LNCaP clone FGC (cell line): Measurements from ENCODE around the gene SAMD8.
"Not testable (repeated sequence)": the region's sequence is repeated elsewhere in the genome, so short reads cannot be mapped to it uniquely, and the experiment has no call there.

Experiments
- DNase-seq: peaks from one replicate; pipeline ENCODE4 v3.0.0-alpha.2; 2011; ENCODE audit warnings: low read depth
- H3K4me3 ChIP-seq: 2 replicates; pipeline ENCODE4 v1.5.1; 2011; ENCODE audit warnings: mild to moderate bottlenecking, low read depth, low read length, control low read depth
- CTCF ChIP-seq: IDR thresholded peaks from 2 replicates; pipeline ENCODE4 v1.5.1; 2012; ENCODE audit warnings: mild to moderate bottlenecking; ENCODE audit not compliant: control insufficient read depth, insufficient read depth; ENCODE audit errors: extremely low read depth

SAMD8 gene

GRCh38 chr10:75102830-75103673 lies 8.4 kb upstream of the SAMD8 start:
- DNase-seq = no peak
- no peak for TF ChIP-seq CTCF
- no peak overlapping the region for H3K4me3 ChIP-seq

GRCh38 chr10:75103881-75104686 lies 7.4 kb upstream of the SAMD8 start:
- no peak for TF ChIP-seq CTCF
- H3K4me3 ChIP-seq = no peak overlapping the region
- no peak for DNase-seq

- DNase-seq = no peak
- H3K4me3 ChIP-seq = no peak overlapping the region
- no peak for TF ChIP-seq CTCF
Measured at GRCh38 chr10:75104842-75105241, 6.6 kb upstream of the SAMD8 start.

GRCh38 chr10:75105576-75106197 lies 5.8 kb upstream of the SAMD8 start:
- H3K4me3 ChIP-seq = no peak overlapping the region
- no peak for DNase-seq
- no peak for TF ChIP-seq CTCF

- no peak for TF ChIP-seq CTCF
- no peak for DNase-seq
- no peak overlapping the region for H3K4me3 ChIP-seq
Measured at GRCh38 chr10:75106242-75106641, 5.2 kb upstream of the SAMD8 start.

- DNase-seq, H3K4me3 ChIP-seq: not testable (repeated sequence)
Measured at GRCh38 chr10:75106891-75107290, 4.6 kb upstream of the SAMD8 start.
